ENCODE measurements around the gene UBTD2. TPM values are rescaled to one million over a fixed set of nuclear protein-coding genes. Genes with fewer than 3 reads are reported as not detected.
A peak's percentile ranks its signal among the peaks of the same experiment; 100 is the strongest.

UBTD2 gene
- total and polyA plus RNA-seq, 9 of the 15 experiments (the other 6 are each of a cell fraction or from before 2014, with no cell fraction given), result 0.01 to 0.46 (median 0.15) TPM; not detected in 1

DNA sequence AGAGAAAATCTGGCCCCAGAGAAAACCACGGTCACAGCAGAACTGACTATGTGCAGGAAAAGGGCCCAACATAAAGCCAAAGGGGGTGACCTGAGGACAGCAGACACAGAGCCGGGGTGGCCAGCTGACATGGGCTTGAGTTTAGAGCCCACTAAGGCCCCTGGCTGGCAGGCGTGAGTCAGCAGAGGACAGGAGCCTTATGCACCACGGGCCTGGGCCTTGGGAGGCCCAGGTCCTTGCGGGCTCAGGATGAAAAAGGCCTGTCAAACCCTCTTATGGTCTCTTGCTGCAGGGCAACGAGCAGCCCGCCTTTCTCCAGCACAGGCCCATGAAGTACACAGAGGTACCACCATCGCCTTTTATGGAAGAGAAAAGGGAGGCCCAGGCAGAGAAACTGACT is 115.3 kb downstream of the UBTD2 start (continued):
- no peak for TF ChIP-seq FOXO4 (CRISPR knock-in tag; IDR thresholded peaks at IDR 0.05)
- no peak for TF ChIP-seq ZNF445 (CRISPR knock-in tag; IDR thresholded peaks at IDR 0.05; ENCODE audit: low read depth)
- TF ChIP-seq ZFP1 (CRISPR knock-in tag; IDR thresholded peaks at IDR 0.05), result no peak
- TF ChIP-seq ZNF324 (CRISPR knock-in tag; IDR thresholded peaks at IDR 0.05), result no peak
- TF ChIP-seq SP2 (IDR thresholded peaks at IDR 0.05; ENCODE audit: extremely low read depth, low read depth, low read length, poor library complexity, severe bottlenecking), result no peak
- TF ChIP-seq, protein P1, sequence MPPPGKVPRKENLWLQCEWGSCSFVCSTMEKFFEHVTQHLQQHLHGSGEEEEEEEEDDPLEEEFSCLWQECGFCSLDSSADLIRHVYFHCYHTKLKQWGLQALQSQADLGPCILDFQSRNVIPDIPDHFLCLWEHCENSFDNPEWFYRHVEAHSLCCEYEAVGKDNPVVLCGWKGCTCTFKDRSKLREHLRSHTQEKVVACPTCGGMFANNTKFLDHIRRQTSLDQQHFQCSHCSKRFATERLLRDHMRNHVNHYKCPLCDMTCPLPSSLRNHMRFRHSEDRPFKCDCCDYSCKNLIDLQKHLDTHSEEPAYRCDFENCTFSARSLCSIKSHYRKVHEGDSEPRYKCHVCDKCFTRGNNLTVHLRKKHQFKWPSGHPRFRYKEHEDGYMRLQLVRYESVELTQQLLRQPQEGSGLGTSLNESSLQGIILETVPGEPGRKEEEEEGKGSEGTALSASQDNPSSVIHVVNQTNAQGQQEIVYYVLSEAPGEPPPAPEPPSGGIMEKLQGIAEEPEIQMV (tag; conservative IDR thresholded peaks at IDR 0.05; ENCODE audit: low read depth), result no peak

DNA sequence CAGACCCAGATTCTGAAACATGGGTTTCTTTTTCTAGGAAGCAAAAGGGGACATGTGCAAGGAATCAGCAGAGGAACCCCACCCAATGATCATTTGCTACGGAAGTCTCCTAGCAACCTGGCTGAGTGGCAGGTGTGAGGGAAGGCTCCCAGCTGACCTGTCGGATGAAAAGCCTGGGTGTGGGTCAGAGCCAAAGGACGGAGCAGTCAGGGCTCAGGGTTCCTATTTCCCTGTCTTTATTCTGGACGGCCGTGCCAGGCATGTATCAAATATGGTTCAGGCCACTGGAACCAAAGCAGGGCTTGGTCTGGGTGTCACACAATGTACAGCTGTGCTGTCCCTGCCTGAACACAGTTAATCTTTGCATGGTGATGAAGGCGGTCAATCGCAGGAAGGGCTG is 115.7 kb downstream of the UBTD2 start:
- no peaks in the 10 kb centered on the region for H3K36me3 ChIP-seq (ENCODE audit: control insufficient read depth, insufficient read depth, low read length)
- no peak overlapping the region for H3K9ac ChIP-seq (ENCODE audit: insufficient read depth in 1 of 2, low read depth in 2 of 2, low read length in 2 of 2)
- intact Hi-C loops (cut with micrococcal nuclease) (no loop called here), in situ Hi-C loops (cut with MboI) (no loop called here)
- H3K27ac ChIP-seq (ENCODE audit: extremely low read depth, low read depth, low read length), result no peak overlapping the region
- no peak overlapping the region for H3K4me2 ChIP-seq (ENCODE audit: insufficient read depth, low read length)
- no peaks in the 10 kb centered on the region for H3K9me3 ChIP-seq (replicated peaks; ENCODE audit: control insufficient read depth, insufficient read depth, low read depth, low read length)
- H3K4me1 ChIP-seq (replicated peaks in 1 of 2; ENCODE audit: control insufficient read depth in 2 of 2, insufficient read depth in 2 of 2, low read length in 2 of 2), result peaks cover 0 to 10% of the 10 kb centered on the region in 2 experiments; a peak in 2 of 5 replicates
- no peak for DNase-seq (ENCODE audit: extremely low read depth in 1 of 4, low spot score in 3 of 4)
- ChIA-PET POLR2A (interaction anchor here (0.6 to 0.8 kb wide), 2 partner anchors 19 to 570 kb away, joined by 3 to 4 read pairs; no protein-coding TSS in a partner anchor), CTCF (ENCODE audit: low intra/inter-chr PET ratio) (no interaction called here)
- BruUV-seq (replicated peaks), result no TSS peak
- H4K20me1 ChIP-seq (replicated peaks; ENCODE audit: control insufficient read depth, insufficient read depth, low read length), result no peaks in the 10 kb centered on the region
- peaks cover 4% of the 10 kb centered on the region for H3K9me1 ChIP-seq (ENCODE audit: control insufficient read depth, insufficient read depth, low read length)
- no peaks in the 10 kb centered on the region for H3K79me2 ChIP-seq (ENCODE audit: control insufficient read depth, insufficient read depth, low read length)
- H2AFZ ChIP-seq (ENCODE audit: low read depth, low read length), result no peak overlapping the region
- FAIRE-seq, result no peak
- no peak overlapping the region for H3K4me3 ChIP-seq
- peak; percentile 34; the same call in 1 of the 3 replicates for ATAC-seq
- 62% methylated on average over 7 of the region's 7 CpGs for WGBS (ENCODE audit: insufficient coverage, low coverage, missing lambda C conversion rate)
- H3K27me3 ChIP-seq (ENCODE audit: control insufficient read depth in 2 of 2, insufficient read depth in 2 of 2, low read length in 2 of 2), result peaks cover 0 to 8% of the 10 kb centered on the region in 2 experiments; a peak in 3 of 5 replicates
- TF ChIP-seq, protein P2, sequence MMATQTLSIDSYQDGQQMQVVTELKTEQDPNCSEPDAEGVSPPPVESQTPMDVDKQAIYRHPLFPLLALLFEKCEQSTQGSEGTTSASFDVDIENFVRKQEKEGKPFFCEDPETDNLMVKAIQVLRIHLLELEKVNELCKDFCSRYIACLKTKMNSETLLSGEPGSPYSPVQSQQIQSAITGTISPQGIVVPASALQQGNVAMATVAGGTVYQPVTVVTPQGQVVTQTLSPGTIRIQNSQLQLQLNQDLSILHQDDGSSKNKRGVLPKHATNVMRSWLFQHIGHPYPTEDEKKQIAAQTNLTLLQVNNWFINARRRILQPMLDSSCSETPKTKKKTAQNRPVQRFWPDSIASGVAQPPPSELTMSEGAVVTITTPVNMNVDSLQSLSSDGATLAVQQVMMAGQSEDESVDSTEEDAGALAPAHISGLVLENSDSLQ (IDR thresholded peaks at IDR 0.05), result peak; percentile 90
- TF ChIP-seq RFX1 (IDR thresholded peaks at IDR 0.05) (peak; percentile 68), BRF1 (IDR thresholded peaks at IDR 0.05; ENCODE audit: borderline replicate concordance, extremely low read depth, insufficient read length) (no peak)
- TF ChIP-seq, protein P3, sequence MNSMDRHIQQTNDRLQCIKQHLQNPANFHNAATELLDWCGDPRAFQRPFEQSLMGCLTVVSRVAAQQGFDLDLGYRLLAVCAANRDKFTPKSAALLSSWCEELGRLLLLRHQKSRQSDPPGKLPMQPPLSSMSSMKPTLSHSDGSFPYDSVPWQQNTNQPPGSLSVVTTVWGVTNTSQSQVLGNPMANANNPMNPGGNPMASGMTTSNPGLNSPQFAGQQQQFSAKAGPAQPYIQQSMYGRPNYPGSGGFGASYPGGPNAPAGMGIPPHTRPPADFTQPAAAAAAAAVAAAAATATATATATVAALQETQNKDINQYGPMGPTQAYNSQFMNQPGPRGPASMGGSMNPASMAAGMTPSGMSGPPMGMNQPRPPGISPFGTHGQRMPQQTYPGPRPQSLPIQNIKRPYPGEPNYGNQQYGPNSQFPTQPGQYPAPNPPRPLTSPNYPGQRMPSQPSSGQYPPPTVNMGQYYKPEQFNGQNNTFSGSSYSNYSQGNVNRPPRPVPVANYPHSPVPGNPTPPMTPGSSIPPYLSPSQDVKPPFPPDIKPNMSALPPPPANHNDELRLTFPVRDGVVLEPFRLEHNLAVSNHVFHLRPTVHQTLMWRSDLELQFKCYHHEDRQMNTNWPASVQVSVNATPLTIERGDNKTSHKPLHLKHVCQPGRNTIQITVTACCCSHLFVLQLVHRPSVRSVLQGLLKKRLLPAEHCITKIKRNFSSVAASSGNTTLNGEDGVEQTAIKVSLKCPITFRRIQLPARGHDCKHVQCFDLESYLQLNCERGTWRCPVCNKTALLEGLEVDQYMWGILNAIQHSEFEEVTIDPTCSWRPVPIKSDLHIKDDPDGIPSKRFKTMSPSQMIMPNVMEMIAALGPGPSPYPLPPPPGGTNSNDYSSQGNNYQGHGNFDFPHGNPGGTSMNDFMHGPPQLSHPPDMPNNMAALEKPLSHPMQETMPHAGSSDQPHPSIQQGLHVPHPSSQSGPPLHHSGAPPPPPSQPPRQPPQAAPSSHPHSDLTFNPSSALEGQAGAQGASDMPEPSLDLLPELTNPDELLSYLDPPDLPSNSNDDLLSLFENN (IDR thresholded peaks at IDR 0.05; ENCODE audit: low read depth in 2 of 2, low read length in 2 of 2), result no peak
- TF ChIP-seq, protein P4, sequence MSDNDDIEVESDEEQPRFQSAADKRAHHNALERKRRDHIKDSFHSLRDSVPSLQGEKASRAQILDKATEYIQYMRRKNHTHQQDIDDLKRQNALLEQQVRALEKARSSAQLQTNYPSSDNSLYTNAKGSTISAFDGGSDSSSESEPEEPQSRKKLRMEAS (CRISPR knock-in tag; IDR thresholded peaks at IDR 0.05), result no peak
